K562 (cell line): Measurements from ENCODE around the gene CUL3.

Experiments
- ETV6 ChIP-seq, 3 experiments: fragments of 150-350 bp in 1 of 3; sonication (generic) in 1 of 3; formaldehyde crosslinking in 1 of 3; IDR thresholded peaks; 2 replicates each; pipeline versions ENCODE4 v1.6.1 to v1.8.0; 2014 to 2022; ENCODE audit warnings: borderline replicate concordance in 2 of 3, low read depth in 2 of 3, antibody characterized with exemption in 1 of 3, low read length in 1 of 3, mild to moderate bottlenecking in 1 of 3, missing genetic modification reagents in 1 of 3
- SPI1 ChIP-seq: IDR thresholded peaks from 2 replicates; pipeline ENCODE4 v1.6.1; 2011; ENCODE audit warnings: low read depth, low read length, control low read depth, borderline replicate concordance
- TF ChIP-seq, protein P1 (sequence below), 3 experiments: IDR thresholded peaks in 2 of 3; conservative IDR thresholded peaks in 1 of 3; 2 replicates each; pipeline ENCODE4 v1.5.1; 2011 to 2012; ENCODE audit warnings: low read length in 3 of 3, mild to moderate bottlenecking in 3 of 3, control low read depth in 2 of 3, improper control_type of control experiment in 1 of 3, inconsistent platforms in 1 of 3, low read depth in 1 of 3, mixed read lengths in 1 of 3, moderate library complexity in 1 of 3; ENCODE audit not compliant: insufficient read depth in 2 of 3

DNA sequence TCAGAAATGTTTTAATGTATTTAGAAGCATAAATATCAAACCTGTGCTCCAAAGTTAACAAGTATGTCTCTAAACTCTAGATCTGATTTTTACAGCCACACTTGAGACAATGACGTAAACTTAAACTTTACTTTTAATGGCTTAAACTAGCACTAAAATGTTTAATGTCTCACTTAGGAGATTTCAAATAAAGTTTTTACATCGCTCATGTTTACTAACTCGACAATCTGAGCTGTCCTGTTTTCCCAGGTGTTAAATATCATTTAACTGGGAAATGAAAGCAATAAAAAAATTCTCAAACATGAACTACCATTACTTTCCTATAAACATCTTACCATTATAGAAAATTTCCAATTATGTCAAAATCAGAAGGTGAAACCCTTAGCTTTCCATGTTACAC, 113.0 kb downstream of the CUL3 start:
- TF ChIP-seq ETV6 (IDR thresholded peaks at IDR 0.05; ENCODE audit: borderline replicate concordance in 1 of 2, low read depth in 2 of 2, low read length in 1 of 2) (no peak), ETV6 (CRISPR knock-in tag; IDR thresholded peaks at IDR 0.05; ENCODE audit: borderline replicate concordance) (no peak), SPI1 (no peak)
- TF ChIP-seq, protein P1, sequence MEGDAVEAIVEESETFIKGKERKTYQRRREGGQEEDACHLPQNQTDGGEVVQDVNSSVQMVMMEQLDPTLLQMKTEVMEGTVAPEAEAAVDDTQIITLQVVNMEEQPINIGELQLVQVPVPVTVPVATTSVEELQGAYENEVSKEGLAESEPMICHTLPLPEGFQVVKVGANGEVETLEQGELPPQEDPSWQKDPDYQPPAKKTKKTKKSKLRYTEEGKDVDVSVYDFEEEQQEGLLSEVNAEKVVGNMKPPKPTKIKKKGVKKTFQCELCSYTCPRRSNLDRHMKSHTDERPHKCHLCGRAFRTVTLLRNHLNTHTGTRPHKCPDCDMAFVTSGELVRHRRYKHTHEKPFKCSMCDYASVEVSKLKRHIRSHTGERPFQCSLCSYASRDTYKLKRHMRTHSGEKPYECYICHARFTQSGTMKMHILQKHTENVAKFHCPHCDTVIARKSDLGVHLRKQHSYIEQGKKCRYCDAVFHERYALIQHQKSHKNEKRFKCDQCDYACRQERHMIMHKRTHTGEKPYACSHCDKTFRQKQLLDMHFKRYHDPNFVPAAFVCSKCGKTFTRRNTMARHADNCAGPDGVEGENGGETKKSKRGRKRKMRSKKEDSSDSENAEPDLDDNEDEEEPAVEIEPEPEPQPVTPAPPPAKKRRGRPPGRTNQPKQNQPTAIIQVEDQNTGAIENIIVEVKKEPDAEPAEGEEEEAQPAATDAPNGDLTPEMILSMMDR (IDR thresholded peaks at IDR 0.05 in 2 of 3, conservative IDR thresholded peaks at IDR 0.05 in 1 of 3; ENCODE audit: insufficient read depth in 2 of 3, low read depth in 1 of 3, low read length in 3 of 3) = no peak
